ENCODE measurements around the gene VSIG10L.

DNA sequence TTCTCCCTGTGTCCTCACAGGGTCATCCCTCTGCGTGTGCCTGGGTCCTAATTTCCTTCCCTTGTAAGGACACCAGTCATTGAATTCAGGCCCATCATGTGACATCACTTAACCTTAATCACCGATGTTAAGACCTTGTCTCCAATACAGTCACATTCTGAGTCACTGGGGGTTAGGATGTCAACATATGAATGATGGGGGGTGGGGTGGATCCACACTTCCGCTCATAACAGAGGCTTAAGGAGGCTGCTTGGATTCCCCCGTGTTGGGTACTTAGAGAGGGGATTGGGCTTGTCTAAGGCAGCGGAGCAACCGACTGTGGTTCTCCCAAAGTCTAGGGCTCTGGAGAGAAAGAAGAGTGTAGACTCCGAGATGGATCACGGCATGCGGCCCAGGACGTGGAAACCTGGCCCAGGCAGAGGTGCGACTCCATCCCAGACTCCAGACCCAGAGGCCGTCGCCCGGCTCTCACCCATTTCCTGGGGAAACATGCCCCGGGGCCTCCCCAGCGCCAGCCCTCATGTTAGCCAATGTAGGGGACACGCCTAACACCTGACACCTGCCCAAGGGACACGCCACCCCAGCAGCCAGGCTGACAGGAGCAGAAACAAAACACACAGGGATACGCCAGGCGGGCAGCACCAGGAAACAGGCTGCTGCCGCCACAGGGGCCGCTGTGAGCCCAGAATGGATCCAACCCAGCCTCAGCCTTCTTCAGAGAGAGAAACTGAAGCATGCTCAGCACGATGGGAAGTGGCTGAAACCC, 47.5 kb downstream of the VSIG10L start:
- TF ChIP-seq, protein P1, sequence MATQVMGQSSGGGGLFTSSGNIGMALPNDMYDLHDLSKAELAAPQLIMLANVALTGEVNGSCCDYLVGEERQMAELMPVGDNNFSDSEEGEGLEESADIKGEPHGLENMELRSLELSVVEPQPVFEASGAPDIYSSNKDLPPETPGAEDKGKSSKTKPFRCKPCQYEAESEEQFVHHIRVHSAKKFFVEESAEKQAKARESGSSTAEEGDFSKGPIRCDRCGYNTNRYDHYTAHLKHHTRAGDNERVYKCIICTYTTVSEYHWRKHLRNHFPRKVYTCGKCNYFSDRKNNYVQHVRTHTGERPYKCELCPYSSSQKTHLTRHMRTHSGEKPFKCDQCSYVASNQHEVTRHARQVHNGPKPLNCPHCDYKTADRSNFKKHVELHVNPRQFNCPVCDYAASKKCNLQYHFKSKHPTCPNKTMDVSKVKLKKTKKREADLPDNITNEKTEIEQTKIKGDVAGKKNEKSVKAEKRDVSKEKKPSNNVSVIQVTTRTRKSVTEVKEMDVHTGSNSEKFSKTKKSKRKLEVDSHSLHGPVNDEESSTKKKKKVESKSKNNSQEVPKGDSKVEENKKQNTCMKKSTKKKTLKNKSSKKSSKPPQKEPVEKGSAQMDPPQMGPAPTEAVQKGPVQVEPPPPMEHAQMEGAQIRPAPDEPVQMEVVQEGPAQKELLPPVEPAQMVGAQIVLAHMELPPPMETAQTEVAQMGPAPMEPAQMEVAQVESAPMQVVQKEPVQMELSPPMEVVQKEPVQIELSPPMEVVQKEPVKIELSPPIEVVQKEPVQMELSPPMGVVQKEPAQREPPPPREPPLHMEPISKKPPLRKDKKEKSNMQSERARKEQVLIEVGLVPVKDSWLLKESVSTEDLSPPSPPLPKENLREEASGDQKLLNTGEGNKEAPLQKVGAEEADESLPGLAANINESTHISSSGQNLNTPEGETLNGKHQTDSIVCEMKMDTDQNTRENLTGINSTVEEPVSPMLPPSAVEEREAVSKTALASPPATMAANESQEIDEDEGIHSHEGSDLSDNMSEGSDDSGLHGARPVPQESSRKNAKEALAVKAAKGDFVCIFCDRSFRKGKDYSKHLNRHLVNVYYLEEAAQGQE (IDR thresholded peaks at IDR 0.05; ENCODE audit: low read depth): no peak
- no peak for TF ChIP-seq FOXM1 (IDR thresholded peaks at IDR 0.05; ENCODE audit: borderline replicate concordance, low read depth)
- no peak for TF ChIP-seq EGR1 (IDR thresholded peaks at IDR 0.05)
- no peak for TF ChIP-seq YY1 (IDR thresholded peaks at IDR 0.05; ENCODE audit: low read depth)
